IPS DF 6.9 (cell line): Measurements from ENCODE around the gene DICER1.

ENCODE experiments used
- DNase-seq: peaks from one replicate; pipeline ENCODE4 v3.0.0-alpha.2; 2013; ENCODE audit warnings: low read depth, low spot score
- H3K27ac ChIP-seq: one replicate; pipeline ENCODE4 v1.5.1; 2013; ENCODE audit warnings: low read length, control low read depth
- H3K27me3 ChIP-seq: 2 replicates; pipeline ENCODE4 v1.6.1; 2013; ENCODE audit warnings: mild to moderate bottlenecking, low read length; ENCODE audit not compliant: control insufficient read depth, insufficient read depth
- H3K36me3 ChIP-seq: 2 replicates; pipeline ENCODE4 v1.6.1; 2013; ENCODE audit warnings: low read length; ENCODE audit not compliant: control insufficient read depth, insufficient read depth
- H3K4me1 ChIP-seq: 2 replicates; pipeline ENCODE4 v1.6.1; 2013; ENCODE audit warnings: low read length; ENCODE audit not compliant: control insufficient read depth, insufficient read depth
- H3K4me3 ChIP-seq: 2 replicates; pipeline ENCODE4 v1.5.1; 2013; ENCODE audit warnings: mild to moderate bottlenecking, low read length
- H3K9me3 ChIP-seq: 2 replicates; pipeline ENCODE4 v1.6.1; 2013; ENCODE audit warnings: low read length, inconsistent platforms; ENCODE audit not compliant: control insufficient read depth, insufficient read depth
- WGBS: extraction: QIAGEN DNeasy Blood & Tissue Kit; methylation state at CpG from one replicate; pipeline ENCODE4 v1.1.7; 2013; ENCODE audit warnings: mixed read lengths, missing lambda C conversion rate; ENCODE audit not compliant: insufficient read length, insufficient coverage; 5-methylcytosine and 5-hydroxymethylcytosine counted together

The DICER1 gene

DNA sequence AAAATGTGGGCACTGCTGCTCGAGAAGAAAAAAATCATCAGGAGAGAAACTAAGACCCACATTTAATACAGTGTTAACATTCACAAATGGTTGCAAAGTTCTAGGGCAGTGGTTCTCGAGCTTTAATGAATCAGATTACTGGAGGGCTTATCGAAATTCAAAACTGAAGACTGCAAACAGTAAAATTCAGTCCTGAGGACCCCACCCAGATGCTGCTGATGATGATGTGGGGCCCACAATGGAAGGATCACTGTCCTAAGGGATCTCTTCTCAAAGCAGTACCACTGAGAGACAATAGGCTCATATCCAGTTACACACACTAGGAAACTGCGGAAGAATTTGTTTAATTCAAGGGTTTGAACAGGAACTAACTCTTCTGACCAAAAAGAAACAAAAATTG lies 31.4 kb downstream of the DICER1 start:
- Histone ChIP-seq H3K36me3 (peaks cover 2% of the 10 kb centered on the region; the same call in 1 of the 2 replicates), H3K4me3 (no peak overlapping the region), H3K27ac (no peak overlapping the region), H3K4me1 (no peaks in the 10 kb centered on the region), H3K27me3 (no peaks in the 10 kb centered on the region), H3K9me3 (no peaks in the 10 kb centered on the region)
- no CpG with 5 or more reads among the region's 4 CpGs for WGBS
- no peak for DNase-seq

DNA sequence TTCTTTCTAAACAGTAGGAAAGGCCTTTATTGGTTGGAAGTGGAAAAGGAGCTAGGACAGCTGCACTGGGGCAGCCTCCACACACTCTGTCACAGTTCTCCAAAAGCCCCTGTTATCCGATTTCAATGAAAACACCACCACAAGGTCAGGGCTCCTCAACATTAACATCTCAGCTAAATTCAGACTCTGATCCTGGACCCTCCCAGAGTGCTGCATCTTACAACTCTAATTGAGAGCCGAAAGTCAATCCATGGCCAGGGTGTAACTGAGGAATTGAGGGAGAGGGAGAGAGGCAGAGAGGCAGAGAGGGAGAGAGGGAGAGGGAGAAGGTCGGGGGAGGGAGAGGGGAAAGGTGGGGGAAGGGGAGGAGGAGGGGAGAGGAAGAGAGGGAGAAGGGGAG lies 32.1 kb downstream of the DICER1 start:
- DNase-seq, result no peak
- Histone ChIP-seq H3K4me3 (no peak overlapping the region), H3K9me3 (no peaks in the 10 kb centered on the region), H3K4me1 (no peaks in the 10 kb centered on the region), H3K27me3 (no peaks in the 10 kb centered on the region), H3K36me3 (peaks cover 2% of the 10 kb centered on the region; the same call in 1 of the 2 replicates), H3K27ac (no peak overlapping the region)
- WGBS, result 71% methylated on average over 1 of the region's 3 CpGs

DNA sequence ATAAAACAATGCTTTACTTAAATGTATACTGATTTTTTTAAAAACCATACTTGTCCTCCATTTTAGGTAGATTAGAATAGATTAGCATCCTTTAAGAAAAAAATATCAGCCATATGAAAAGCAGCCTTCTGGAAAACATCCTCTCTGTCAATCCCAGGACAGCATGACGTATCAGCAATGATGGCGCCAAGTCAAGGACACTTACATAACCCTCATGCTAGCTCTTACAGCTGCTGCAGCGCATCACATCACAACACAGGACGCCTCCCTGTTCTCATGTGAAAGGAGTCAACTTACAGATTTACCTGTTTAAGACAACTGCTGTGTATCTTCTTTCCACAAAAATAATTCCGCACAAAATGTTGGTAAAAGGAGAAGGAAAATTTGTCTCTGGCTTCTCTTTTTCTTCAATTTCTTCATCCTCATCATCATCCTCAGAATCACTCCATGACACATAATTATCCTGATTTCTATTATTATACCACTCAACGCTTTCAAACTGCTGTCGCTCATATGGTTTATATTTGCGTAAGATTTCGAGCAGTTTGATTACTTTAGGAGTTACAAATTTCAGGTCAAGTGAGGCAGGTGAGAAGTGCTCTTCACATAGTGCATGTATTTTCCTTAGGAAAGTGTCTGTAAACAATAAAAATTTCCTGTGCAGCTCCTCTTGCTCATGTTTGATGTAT lies 33.3 kb downstream of the DICER1 start:
- no peak for DNase-seq
- Histone ChIP-seq H3K36me3 (peaks cover 2% of the 10 kb centered on the region; the same call in 1 of the 2 replicates), H3K4me1 (no peaks in the 10 kb centered on the region), H3K9me3 (no peaks in the 10 kb centered on the region), H3K27me3 (no peaks in the 10 kb centered on the region), H3K4me3 (no peak overlapping the region), H3K27ac (no peak overlapping the region)
- 100% methylated on average over 2 of the region's 9 CpGs for WGBS

DNA sequence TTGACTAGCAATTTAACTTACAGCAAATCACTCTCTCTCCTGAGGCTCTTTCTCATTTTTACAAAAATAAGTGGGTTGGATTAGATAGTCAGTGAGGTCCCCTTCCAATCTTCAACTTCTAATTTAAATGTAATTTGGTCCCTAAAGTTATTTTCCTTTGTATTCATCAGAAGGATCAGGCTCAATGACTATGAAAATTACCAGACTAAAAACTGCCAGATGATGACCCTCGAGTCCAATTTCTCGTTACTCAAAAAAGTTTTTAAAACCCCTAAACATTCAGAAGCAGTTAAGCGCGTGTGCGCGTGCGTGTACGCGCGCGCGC lies 34.7 kb downstream of the DICER1 start:
- H3K27me3 ChIP-seq, result no peaks in the 10 kb centered on the region
- no CpG with 5 or more reads among the region's 12 CpGs for WGBS
- H3K27ac ChIP-seq, result no peak overlapping the region
- no peak overlapping the region for H3K4me3 ChIP-seq
- H3K4me1 ChIP-seq, result no peaks in the 10 kb centered on the region
- H3K36me3 ChIP-seq, result peaks cover 2% of the 10 kb centered on the region; the same call in 1 of the 2 replicates
- DNase-seq, result no peak
- no peaks in the 10 kb centered on the region for H3K9me3 ChIP-seq

DNA sequence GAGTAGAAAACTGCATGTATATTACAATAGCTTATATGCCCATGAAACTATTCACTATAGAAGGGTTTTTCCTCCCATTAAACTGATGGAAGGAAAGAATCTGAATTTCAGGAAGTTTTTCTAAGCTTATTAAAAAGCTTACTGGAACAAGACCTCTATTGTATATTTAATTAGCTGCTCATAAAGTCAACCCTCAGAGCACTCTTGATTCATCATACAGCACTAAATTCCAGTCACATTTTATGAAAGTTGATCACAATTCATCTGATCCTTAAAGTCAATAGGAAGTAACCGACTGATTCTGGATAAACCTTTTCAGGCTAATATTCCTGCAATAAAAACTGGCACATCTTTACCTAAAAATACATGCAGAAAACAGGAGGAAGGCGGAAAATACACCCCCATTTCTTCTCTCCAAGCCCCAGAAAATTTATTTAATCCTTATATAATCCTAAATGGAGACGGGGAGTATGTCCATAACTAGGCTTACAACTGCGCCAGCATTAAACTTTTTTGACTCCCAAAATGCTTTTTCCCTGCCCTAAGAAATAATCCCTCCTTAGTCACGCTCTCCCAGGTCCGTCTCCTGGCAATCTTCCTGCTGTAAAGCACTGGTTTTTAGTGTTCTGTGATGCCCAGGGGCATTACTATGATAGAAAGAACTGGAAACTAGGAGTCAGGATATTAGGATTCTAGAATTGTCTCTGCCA lies 35.3 kb downstream of the DICER1 start:
- H3K4me3 ChIP-seq, result no peak overlapping the region
- no peaks in the 10 kb centered on the region for H3K27me3 ChIP-seq
- H3K4me1 ChIP-seq, result no peaks in the 10 kb centered on the region
- peaks cover 2% of the 10 kb centered on the region; the same call in 1 of the 2 replicates for H3K36me3 ChIP-seq
- no CpG with 5 or more reads among the region's 6 CpGs for WGBS
- no peaks in the 10 kb centered on the region for H3K9me3 ChIP-seq
- H3K27ac ChIP-seq, result no peak overlapping the region
- no peak for DNase-seq

DNA sequence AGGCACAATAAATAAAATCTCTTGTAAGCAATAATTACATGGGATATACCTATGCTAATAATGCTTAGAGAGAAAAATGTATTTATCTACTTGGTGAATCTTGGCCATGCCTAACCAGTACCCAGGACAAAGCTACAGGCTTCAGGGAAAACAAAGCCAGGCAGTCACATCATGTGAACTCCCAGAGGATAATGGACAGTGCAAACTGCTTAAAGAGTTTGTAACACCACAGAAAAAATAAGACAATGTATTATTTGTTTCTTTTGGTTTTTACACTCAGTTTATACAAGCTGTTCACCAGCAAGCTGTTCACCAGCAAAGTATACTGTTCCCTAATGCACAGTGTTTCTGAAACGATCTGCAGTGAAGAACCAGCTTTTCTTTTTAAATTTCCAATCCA lies 38.0 kb downstream of the DICER1 start:
- H3K36me3 ChIP-seq, result peaks cover 2% of the 10 kb centered on the region; the same call in 1 of the 2 replicates
- no peaks in the 10 kb centered on the region for H3K27me3 ChIP-seq
- no peak for DNase-seq
- H3K4me3 ChIP-seq, result no peak overlapping the region
- no peaks in the 10 kb centered on the region for H3K4me1 ChIP-seq
- H3K27ac ChIP-seq, result no peak overlapping the region
- WGBS, result no CpG with 5 or more reads among the region's 1 CpG
- no peaks in the 10 kb centered on the region for H3K9me3 ChIP-seq

DNA sequence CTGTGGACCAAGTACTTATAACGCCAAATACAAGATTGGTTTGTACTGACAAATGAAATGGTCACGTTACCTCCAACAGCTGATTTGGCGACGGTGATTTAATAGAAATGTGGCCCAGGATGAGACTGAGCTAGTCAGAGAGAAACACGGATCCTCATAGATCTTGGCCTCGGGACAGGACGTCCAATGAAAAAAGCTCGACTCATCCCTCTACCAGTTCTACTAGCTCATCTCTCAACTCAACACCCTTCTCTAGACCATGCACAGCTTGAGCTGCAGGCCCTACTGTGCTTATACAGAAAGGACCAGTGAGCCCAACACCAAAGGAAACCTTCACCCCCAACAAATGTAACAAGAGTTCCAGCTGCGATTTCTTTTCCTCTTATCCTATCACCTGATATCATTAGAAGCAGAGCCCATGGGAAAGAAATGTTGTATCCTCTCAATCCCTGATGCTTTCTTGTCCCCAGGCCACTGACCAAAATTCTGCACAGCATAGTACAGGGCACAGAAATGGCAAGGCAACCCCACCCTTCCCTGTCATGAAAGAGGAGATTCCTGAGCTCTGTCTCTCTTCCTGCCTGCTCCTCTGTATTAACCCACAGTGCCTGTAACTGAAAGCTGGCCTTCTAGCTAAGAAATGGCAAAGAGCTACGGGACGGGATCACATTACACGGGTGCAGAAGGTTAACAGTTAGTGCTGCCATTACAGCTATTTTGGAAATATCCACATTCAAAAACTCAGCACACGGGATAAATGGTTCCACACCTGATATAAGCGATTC lies 39.2 kb downstream of the DICER1 start:
- no peaks in the 10 kb centered on the region for H3K36me3 ChIP-seq
- WGBS, result no CpG with 5 or more reads among the region's 14 CpGs

DNA sequence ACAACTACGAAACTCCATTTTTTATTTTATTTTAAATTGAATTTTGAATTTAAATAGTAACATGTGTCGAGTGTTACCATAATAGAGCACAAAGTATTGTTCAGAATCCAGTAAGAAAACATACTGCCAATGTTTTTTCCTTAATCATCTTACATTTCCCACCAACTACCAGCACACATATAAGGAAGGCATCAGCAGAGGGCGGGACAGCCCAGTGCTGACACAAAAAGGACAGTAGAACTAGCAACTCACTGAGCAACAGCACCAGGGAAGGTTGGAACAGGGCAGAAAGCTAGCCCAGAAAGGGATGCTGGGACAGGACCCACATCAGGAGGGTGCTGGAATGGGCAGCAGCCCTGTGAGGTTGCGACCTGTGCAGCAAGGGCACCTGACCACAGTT lies 43.9 kb downstream of the DICER1 start:
- no peaks in the 10 kb centered on the region; the same call in 1 of the 2 replicates for H3K36me3 ChIP-seq
- H3K4me3 ChIP-seq, result no peak overlapping the region
- WGBS, result no CpG with 5 or more reads among the region's 4 CpGs
- no peaks in the 10 kb centered on the region for H3K9me3 ChIP-seq
- DNase-seq, result no peak
- no peaks in the 10 kb centered on the region for H3K27me3 ChIP-seq
- H3K4me1 ChIP-seq, result no peaks in the 10 kb centered on the region
- H3K27ac ChIP-seq, result no peak overlapping the region

More for the DNA sequence above, 39.2 kb downstream of the DICER1 start:
- Histone ChIP-seq H3K27me3 (no peaks in the 10 kb centered on the region), H3K4me1 (no peaks in the 10 kb centered on the region), H3K4me3 (no peak overlapping the region), H3K27ac (no peak overlapping the region), H3K9me3 (no peaks in the 10 kb centered on the region)
- no peak for DNase-seq

DNA sequence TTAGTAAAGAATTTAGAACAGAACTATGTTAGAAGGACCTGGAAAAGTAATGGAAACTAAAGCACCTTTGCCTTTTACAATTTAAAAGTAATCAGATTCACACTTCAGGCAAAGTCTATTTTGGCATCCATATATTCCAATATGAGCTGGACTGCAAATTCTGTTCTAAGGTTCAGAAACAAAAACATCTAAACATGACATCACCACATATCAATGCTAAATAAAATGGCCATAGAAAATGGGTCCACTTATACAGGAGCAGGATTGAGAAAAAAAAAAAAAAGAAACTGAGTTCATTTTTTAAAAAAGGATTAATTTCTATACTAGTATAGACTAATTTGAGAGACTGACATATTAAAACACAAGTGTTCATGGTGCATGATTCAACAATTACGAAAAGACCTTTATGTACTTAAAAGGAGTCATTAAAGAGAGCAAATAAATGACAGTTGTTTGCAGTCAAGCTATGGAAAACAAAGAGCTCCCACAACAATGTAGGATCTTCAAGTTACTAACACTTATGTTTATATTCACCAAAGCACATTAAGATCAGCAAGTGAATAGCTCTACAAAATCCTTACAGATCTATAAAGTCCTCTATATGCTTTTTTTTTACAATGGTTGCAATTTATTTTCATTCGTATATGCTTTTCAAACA lies 45.7 kb downstream of the DICER1 start:
- Histone ChIP-seq H3K27me3 (no peaks in the 10 kb centered on the region), H3K36me3 (no peaks in the 10 kb centered on the region; the same call in 1 of the 2 replicates)
- DNase-seq, result no peak

DNA sequence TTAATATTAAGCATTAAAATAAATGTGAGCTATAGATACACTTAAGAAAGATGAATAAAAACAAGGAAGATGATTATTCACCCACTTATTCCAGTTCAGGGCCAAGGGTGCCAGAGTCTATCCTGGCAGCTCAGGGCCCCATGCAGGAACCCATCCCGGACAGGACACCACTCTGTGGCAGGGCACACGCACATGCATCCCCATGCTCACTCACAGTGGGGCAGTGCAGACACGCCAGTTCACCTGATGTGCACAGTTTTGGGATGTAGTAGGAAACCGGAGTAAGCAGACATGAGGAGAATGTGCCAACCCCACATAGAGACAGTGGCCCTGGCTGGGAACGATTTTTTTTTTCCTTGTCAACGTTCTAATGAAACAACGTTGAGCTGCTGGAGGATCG lies 47.2 kb downstream of the DICER1 start:
- H3K9me3 ChIP-seq, result no peaks in the 10 kb centered on the region
- no peak overlapping the region for H3K27ac ChIP-seq
- no peaks in the 10 kb centered on the region for H3K27me3 ChIP-seq
- WGBS, result no CpG with 5 or more reads among the region's 8 CpGs
- no peak overlapping the region for H3K4me3 ChIP-seq
- H3K4me1 ChIP-seq, result no peaks in the 10 kb centered on the region
- peaks cover 3% of the 10 kb centered on the region; the same call in 1 of the 2 replicates for H3K36me3 ChIP-seq
- DNase-seq, result no peak

More for the DNA sequence above, 45.7 kb downstream of the DICER1 start:
- no peaks in the 10 kb centered on the region for H3K4me1 ChIP-seq
- H3K27ac ChIP-seq, result no peak overlapping the region
- H3K4me3 ChIP-seq, result no peak overlapping the region
- WGBS, result no CpG with 5 or more reads among the region's 2 CpGs
- H3K9me3 ChIP-seq, result no peaks in the 10 kb centered on the region
